Stimulated activated CD4-positive, alpha-beta T cell treated with anti-CD3 and anti-CD28 coated beads, Interleukin-2, amount 100 ng/mL, for 4 hours (primary cell): ENCODE measurements around the gene FYCO1.
"Not testable (repeated sequence)": the region's sequence is repeated elsewhere in the genome, so short reads cannot be mapped to it uniquely, and the experiment has no call there.

Experiments
- DNase-seq: peaks from one replicate; pipeline ENCODE4 v3.0.0-alpha.2; 2020; ENCODE audit warnings: low read depth

FYCO1 gene

DNA sequence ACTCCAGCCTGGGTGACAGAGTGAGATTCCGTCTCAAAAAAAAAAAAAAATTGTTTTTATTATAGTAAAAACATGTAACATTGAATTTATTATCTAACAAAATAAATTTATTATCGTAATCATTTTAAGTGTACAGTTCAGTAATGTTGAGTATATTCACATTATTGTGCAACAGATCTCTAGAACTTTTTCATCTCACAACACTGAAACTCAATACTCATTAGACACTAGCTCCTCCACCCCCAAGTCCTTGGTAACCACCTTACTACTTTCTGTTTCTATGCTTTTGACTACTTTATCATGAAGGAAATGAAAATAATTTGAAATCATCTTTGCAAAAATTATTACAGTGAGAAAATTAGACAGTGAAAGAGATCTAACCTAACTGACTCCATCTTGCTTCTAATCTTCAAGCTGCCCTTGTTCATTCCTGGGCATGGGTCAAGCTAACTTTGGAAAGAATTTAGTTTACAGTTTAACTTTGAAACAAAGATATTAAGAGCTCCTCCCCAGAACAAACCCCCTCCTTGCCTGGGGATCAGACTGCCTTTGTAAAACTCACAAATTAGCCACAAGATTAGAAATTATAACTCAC lies 15.0 kb upstream of the FYCO1 start:
- no peak for DNase-seq

DNA sequence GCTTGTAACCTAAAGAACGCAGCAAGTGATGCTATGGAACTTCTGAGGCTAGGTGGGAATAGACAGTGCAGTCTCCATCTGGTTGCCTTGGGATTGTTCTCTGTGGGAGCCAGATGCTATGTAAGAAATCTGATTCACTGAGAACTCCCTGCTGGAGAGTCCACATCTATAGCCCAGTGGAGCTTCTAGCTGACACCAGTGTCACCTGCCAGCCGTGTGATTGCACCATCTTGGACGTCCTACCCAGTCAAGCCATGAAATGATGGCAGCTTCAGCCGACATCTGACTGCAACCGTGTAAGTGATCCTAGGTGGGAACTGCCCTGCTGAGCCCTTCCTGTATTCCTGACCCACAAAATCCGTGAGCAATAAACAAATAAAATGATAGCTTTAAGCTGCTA lies 12.4 kb upstream of the FYCO1 start:
- no peak for DNase-seq

DNA sequence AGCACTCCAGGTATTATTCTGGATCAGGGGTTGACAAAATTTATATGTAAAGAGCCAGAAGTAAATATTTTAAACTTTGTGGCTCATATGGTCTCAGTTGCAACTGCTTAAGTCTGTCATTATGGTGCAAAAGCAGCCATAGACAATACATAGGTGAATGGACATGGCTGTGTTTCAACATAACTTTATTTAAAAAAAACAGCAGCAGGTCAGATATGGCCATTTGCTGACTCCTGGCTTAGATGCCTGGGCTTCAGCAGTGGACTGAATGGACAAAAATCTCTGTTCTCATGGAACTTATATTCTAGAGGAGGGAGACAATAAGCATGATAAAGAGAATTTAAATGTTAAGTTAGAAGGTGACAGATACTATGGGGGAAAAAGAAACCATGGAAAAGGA lies 11.7 kb upstream of the FYCO1 start:
- DNase-seq, result no peak

DNA sequence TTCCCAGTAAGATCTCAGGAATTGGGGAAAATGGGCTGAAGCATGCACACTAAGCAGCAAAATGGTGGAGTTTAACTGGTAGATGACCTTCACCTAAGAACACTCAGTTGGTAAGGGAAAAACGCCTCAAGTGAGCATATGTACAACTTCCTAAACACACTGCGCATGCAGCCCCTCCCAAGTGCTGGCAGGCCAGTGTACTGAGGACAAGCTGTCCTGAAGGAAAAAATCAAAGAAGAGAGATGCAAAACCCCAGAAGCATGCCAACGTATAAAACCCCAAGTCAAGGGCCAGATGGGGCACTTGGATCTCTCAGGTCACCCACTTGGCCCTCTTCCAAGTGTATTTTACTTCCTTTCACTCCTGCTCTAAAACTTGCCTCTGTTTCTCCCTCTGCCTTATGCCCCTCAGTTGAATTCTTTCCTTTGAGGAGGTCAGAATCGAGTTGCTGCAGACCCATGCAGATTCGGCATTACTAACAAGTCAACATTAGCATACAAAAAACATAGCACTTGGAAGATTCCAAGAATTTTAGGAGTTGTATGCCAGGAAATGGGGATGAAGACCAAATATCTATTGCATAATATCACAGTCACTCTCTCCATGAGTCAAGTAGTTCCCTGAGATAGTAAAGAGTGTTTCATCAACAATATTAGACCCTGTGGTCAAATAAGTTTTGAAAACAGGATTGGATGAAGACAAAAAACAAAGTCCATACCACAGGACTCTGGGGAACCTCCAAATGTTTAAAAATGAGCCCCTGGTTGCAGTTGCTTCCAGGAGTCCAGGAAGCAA lies 10.8 kb upstream of the FYCO1 start:
- no peak for DNase-seq

DNA sequence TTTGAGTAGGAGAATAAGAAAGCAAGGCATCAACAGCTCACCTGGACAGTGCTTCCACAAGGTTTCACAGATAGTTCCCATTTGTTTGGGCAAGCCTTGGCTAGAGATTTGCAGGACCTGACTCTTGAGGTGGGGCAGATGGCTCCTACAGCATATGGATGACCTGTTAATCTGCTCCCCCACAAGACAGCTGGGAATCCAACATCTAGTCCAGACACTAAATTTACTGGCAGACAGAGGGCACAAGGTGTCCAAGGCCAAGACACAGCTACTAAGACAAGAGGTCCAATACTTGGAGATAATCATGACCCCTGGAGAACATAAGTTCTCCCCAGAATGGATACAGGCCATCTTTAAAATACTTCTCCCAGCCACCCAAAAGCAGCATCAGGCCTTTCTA lies 8.1 kb upstream of the FYCO1 start:
- DNase-seq, result not testable (repeated sequence)

DNA sequence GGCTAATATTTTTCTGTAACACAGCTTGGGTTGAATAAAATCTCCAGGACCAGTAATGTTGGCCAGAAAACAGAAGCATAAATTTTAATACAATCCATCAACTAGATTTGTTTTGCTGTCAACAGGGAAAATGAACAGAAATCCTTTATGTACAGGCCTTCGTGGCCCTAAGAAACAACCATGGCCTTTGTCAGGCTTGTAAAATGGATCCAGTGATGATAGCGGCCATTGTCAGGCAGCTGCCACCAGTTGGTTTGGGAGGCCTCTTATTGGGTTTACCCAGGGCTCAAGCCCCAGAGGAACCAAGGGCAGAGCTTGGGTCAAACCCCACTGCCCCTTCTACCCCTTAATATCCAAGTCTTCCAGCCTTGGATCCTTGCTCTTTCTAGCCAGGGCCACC lies 5.6 kb upstream of the FYCO1 start:
- no peak for DNase-seq

DNA sequence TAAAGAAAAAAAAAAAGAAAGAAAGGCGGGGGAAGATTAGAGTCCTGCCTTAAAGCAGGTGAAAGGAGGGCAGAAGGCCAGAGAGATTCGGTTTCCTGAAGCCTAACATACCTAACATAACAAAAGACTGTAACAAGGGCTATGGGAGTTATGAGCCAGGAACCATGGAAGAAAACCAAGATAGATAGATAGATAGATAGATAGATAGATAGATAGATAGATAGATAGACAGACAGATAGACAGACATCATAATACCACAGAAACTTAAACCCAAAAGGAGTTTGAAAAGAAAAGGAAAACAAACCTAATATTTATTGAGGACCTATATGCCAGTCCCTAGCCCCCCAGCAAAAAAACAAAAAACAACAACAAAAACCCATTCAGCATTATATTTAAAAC lies 2.3 kb upstream of the FYCO1 start:
- DNase-seq, result no peak

DNA sequence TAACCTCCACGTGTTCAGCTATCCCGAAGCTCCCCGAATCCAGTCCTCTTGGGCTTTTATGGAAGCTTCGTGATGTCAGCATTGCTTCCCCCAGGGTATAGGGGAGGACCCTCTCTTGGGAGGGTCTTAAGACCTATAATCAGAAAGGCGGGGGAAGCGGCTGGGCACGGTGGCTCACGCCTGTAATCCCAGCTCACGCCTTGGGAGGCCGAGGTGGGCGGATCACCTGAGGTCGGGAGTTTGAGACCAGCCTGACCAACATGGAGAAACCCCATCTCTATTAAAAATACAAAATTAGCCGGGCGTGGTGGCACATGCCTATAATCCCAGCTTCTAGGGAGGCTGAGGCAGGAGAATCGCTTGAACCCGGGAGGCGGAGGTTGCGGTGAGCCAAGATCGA lies 1.9 kb upstream of the FYCO1 start:
- not testable (repeated sequence) for DNase-seq

DNA sequence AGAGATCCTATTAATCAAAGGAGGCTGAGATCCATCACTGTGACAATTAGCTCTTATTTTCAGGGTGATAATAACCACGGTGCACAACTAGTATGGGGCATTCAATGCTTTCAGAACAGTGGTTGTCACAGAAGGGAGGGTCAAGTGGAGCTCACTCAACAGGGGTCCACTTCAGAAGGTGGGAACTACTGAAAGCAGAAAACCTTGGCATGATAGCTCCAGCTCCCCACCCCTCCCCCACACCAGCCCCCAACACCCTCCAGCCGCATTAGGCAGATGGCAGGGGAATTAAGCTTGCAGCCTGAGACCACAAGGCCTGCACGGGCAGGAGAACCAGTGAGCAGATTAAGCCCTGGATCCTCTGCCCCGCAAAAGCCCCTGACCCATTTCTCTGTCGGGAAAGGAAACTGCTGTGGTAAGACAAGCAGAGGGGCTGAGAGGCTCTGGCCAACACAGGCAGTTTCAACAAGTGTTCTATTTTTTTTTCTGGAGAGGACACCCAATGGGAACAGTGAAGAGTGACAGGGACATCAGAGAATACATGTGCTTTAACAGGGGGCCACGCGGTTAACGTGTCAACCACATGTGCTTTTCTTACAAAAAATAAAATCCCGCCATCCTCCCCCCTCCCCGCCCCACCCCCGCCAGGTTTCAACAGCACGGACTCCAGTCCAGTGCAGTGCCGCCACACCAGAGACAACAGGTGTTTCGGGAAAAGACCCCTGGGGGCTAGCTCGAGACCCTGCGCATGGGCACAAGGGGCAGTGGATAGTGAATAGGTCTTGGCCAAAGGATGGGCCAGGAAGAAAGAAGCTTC lies 997 bp downstream of the FYCO1 start:
- peak; percentile 34 for DNase-seq

DNA sequence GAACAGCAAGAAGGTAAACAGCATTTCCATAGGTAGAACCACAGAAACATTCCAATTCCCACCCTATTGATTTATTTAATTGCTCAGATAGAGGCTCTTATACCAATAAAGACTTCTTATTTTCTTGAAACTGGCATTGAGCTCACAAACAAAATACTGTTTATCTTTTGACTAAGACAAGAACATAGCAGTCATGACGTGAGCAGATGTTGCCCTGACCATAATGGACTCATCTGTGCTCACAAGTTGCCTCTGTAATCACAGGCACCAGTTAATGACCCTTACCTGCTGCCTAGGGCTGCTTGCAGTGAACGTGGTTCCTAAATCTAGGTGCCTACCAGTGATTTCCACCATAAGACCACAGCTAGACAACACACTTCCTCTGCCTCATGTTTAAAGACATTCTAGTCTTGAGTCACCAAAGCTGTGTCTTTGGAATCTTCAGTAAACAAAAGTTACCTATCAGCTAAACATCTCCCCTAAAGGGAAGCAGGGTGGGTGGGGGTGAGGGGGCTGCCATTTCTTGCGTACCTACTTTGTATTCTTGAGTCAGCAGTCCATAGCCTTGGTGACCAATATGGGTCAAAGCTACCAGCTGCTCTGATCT lies 2.1 kb downstream of the FYCO1 start:
- no peak for DNase-seq

DNA sequence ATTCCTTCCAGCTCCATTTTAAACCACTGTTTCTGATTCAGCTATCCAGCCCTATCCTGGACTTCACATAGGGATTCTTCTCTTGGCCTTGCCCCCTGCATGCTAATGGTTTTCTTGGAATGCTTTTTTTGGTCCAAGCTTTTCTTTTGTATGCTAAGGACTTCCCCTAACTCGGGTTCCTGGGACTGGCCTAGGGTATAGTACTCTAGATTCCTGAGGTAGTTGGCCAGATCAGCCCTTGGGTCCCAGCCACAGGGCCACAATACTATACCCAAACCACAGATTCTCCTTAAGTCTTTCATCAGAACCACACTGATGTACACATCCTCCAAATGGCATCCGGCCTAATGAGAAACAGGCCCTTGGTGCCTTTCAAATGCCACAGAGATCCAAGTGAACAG lies 2.8 kb downstream of the FYCO1 start:
- DNase-seq, result no peak

DNA sequence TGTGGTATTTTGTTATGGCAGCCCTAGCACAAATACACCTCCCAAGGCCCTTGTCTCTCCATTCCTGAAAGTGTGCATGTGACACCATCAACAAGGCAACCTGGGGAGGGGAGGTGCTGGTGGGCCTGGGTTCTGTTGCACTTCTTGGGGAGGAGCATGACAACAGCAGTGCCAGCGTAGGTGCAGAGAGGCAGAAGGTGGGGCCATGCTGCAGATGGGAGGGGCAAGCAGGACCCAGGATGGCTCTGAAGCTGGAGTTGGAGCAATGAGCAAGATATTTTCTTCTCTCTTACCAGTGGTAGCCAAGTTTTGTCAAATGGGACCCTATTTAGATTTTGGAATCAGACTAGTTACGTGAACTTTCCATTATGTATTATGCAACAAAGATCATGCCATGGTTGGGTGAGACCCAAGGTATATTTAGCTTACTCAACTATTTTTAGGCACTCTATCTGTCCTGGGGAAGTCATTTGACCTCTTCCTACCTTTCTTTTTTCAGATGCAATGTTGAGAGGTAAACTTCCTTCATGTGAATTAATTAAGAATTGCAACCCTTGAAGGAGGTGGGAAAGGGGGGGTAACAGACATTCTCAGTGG lies 3.4 kb downstream of the FYCO1 start:
- DNase-seq, result no peak

DNA sequence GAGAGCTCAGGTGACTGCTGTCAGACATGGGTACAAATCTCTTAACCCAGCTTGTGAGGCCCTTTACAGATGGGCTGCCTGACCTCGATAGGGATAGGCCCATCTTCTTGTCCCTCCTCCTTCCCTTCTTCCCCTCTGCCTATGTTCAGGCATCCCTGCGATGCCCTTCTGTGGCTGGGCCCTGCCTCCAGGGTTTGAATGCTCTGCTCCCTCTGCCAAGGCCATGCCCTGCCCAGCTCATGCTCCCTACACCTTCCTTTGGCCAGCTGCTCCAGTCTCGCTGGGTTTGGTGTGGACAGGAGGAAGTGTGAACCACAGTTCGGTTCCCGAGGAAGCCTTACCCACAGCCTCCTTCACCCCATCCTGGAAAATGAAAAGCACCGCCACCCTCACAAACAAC lies 4.3 kb downstream of the FYCO1 start:
- no peak for DNase-seq

DNA sequence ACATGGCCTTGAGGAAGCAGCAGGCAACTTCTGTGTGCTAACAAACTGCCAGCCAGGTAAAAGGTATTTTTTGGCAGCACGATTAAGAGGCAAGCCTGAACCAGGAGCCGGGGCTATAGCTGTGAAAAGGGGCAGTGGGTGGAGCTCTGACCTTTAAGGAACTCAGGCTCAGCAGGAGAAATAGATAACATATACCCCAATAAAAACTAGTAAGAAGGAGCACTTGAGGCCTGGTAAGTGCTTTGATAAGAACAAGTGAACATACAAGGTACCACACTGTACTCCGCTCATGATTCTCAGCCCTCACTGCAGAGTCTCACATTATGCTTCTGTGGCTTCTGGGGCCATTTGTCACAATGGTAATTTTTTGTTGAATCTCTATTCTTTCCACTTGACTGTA lies 5.4 kb downstream of the FYCO1 start:
- no peak for DNase-seq

DNA sequence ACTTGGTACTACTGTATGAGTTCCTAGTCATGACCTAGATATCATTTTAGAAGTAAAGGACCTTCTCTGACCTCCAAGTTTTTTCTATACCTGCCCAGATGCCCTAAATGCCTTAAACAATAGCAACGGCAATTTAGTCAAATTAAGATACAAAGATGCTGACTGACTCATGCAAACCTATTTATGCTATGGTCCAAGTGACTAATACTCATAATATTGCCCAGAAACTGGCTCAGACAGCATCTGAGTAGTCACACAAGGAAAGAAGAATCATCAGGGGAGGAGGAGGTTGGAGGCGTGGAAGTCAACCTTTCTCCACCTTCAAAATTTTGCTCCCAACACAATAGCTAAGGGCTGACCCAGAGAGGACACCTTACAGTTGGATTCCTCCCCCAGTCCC lies 6.8 kb downstream of the FYCO1 start:
- DNase-seq, result no peak

DNA sequence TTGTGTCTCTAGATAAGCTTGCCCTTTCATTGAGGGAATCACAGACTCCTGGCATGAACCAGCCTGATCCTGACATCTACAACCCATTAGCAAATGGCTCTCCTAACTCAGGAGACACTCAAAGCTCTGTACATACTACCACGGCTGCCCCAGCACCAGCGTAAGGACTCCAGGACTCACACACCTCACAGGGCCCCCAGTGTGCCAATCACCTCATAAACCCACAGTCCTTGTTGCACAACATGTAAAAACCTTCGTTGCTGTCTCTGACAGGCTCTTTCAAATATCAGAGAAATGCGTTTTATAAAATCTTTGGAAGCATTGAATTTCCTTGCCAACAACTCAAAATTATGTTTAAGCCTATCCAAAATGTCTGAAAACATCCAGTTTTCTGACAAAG lies 7.3 kb downstream of the FYCO1 start:
- no peak for DNase-seq

DNA sequence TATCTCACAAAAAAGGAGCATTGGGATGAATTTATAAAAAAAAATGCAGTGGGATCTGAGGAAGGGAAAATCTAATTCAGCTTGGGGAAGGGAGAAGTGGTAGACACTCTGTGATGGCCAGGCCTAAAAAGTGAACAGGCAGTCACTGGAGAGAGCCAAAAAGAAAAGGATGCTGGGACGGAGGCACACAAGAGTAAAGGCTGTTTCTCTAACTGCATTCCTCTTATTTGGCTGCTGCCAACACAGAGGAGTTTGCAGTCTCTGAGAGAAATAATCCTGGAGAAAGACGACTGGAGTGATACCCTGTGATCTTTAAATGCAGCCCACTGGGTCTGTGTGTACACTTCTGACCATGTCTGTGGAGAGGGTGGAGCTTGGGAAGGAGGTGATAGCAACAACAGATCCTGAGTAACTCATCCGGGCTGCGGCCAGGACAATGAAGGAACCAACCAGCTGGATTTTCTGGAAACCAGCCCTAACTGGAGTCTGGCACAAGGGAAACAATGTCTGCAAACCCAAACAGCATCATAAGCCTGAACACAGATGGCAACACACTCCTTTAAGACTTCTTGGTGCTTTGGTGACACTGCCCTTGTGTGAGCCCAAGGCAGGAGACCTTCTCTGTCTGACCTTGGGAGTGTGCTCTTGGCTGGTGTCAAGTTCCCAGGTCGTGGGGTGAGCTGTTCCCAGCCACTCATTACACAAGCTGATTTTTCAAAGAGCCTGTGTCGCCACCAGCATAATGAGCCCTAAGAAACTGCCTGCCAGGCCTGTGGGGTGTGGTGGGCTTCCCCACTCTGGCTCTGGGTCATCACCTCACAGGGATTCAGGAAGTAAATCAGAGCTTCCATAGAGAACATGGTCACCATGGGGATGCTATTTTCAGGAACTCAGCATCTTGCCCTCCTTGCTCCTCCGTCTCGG lies 8.0 kb downstream of the FYCO1 start:
- DNase-seq, result no peak

DNA sequence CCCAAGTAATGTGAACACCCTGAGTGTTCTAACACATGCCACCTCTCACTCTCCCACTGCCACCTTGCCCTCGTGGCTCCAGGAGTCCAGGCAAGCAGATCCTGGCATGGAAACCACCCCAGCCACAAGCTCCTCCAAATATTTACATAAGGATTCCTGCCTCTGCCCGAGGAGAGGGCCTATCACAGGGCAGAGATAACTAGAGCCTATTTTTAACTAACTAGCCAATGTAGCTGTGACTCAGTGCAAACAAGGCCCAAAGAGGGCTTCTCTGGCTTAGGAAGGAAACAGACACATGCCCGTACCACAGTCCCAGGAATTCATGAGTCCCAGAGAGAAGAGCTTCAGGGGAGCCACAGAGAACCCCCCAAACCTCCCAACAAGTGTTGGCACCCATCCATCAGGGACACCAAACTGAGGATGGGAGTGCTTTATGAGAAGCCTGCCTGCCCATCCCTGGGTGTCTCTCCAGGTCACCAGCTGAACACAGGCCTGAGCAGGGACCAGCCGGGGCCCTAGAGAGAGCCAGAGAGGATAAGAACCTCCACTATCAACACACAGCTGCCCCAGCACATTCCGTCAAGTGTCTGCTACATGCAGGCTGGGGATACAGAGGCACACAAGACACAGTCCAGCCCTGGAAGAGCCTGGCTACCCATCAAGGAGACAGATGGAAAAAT lies 9.2 kb downstream of the FYCO1 start:
- no peak for DNase-seq

DNA sequence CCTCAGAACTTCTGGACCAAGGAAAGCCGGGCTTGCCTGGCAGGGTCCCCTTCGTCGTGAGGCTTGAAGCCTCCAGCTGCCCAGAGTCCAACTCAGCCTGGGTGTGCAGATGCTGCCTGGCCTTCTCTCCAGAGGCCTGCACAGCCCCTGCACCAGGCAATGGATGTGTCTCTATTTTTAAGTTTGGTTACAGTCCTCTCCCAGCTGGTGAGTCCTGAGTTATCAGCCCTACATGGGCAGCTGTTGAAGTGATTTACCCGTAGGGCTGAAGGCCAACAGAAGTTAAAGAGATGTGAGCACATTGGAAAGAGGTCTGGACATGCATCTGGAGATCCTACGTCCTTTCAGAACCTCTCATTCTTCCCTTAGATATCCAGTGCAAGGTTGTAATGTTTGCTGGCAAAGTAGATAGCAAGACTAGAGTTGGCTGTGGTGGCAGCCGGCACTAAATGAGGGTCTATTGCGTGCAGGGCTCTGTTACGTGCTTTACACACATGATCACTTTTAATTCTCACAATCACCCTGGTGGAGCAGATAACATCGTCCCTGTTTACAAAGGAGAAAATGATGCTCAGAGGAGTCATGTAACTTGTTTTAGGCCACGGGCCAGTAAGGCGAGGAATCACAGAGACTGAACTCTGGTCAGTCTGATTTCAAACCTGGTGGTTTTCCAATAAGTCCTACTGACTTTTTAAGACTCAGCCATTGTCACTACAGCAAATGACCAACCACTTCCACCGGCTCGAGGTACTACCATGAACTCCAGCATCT lies 9.9 kb downstream of the FYCO1 start:
- DNase-seq, result no peak
